A673 (cell line): ENCODE measurements around the gene HBE1. TPM values are rescaled to one million over a fixed set of nuclear protein-coding genes. Genes with fewer than 3 reads are reported as not detected.
"Not testable (repeated sequence)": the region's sequence is repeated elsewhere in the genome, so short reads cannot be mapped to it uniquely, and the experiment has no call there.

Experiments used
- BruUV-seq: library from RNA; stranded (reverse); fragments of 400-500 nt; replicated peaks from 2 replicates; lab custom pipeline; 2021; lab: Mats Ljungman, UMichigan
- CTCF ChIA-PET: fragments of 300-600 bp; sonication (Branson Sonifier 250); formaldehyde crosslinking; loops from one replicate; lab custom pipeline; 2022; ENCODE audit warnings: antibody characterized with exemption; lab: Charles Lee
- POLR2A ChIA-PET: fragments of 300-600 bp; sonication (Branson Sonifier 250); formaldehyde crosslinking; loops from one replicate; lab custom pipeline; 2022; ENCODE audit warnings: antibody characterized with exemption; ENCODE audit not compliant: low non-redundant PET; lab: Charles Lee
- DNase-seq: peaks from one replicate; pipeline ENCODE4 v3.0.0-alpha.2; 2015; ENCODE audit warnings: low spot score
- H3K27ac ChIP-seq: fragments of 200-600 bp; sonication (generic); 2 replicates; pipeline ENCODE4 v1.5.1; 2016; ENCODE audit warnings: mixed run types, low read depth, mild to moderate bottlenecking, mixed read lengths, antibody characterized with exemption, low read length; ENCODE audit not compliant: poor library complexity, severe bottlenecking
- H3K27me3 ChIP-seq: fragments of 200-600 bp; sonication (generic); replicated peaks from 2 replicates; pipeline ENCODE4 v1.6.1; 2017; ENCODE audit warnings: mixed run types, low read depth, mild to moderate bottlenecking, mixed read lengths, antibody characterized with exemption, low read length; ENCODE audit not compliant: insufficient read depth, poor library complexity
- H3K36me3 ChIP-seq: fragments of 200-600 bp; sonication (generic); 2 replicates; pipeline ENCODE4 v1.6.1; 2016; ENCODE audit warnings: mixed run types, mild to moderate bottlenecking, mixed read lengths, antibody characterized with exemption, low read length; ENCODE audit not compliant: insufficient read depth, poor library complexity, severe bottlenecking
- H3K4me1 ChIP-seq: fragments of 200-600 bp; sonication (generic); 2 replicates; pipeline ENCODE4 v1.6.1; 2017; ENCODE audit warnings: mixed run types, mild to moderate bottlenecking, mixed read lengths, antibody characterized with exemption, low read length; ENCODE audit not compliant: insufficient read depth, poor library complexity, severe bottlenecking
- H3K4me3 ChIP-seq: fragments of 200-600 bp; sonication (generic); 2 replicates; pipeline ENCODE4 v1.5.1; 2016; ENCODE audit warnings: low read depth, mixed run types, mild to moderate bottlenecking, mixed read lengths, low read length; ENCODE audit not compliant: poor library complexity, severe bottlenecking
- H3K9me3 ChIP-seq: fragments of 200-600 bp; sonication (generic); 2 replicates; pipeline ENCODE4 v1.6.1; 2016; ENCODE audit warnings: mixed run types, low read depth, mild to moderate bottlenecking, mixed read lengths, antibody characterized with exemption, low read length; ENCODE audit not compliant: poor library complexity, severe bottlenecking
- EZH2 ChIP-seq: fragments of 200-600 bp; sonication (generic); IDR thresholded peaks from 2 replicates; pipeline ENCODE4 v1.6.1; 2017; ENCODE audit warnings: borderline replicate concordance, low read depth, mild to moderate bottlenecking, mixed read lengths, antibody characterized with exemption, low read length; ENCODE audit not compliant: poor library complexity, severe bottlenecking
- intact Hi-C: fragments of 100-400 bp; cut with micrococcal nuclease; formaldehyde crosslinking; loops from one replicate; pipeline ENCODE4 v1.10.0; 2022; ENCODE audit not compliant: unreplicated experiment
- total RNA-seq: library from RNA; stranded (reverse); gene quantifications from 2 replicates; pipeline ENCODE4 v1.2.3, GENCODE V29; 2021
- TF ChIP-seq, protein P1 (sequence below): fragments of 300-800, 200-600 bp; sonication (generic); conservative IDR thresholded peaks from 2 replicates; pipeline ENCODE4 v1.5.1; 2017; ENCODE audit warnings: low read depth, mild to moderate bottlenecking, antibody characterized with exemption, low read length, moderate library complexity, mixed read lengths

The HBE1 gene
- total RNA-seq, 1 experiment from 2014 or later, result not detected

DNA sequence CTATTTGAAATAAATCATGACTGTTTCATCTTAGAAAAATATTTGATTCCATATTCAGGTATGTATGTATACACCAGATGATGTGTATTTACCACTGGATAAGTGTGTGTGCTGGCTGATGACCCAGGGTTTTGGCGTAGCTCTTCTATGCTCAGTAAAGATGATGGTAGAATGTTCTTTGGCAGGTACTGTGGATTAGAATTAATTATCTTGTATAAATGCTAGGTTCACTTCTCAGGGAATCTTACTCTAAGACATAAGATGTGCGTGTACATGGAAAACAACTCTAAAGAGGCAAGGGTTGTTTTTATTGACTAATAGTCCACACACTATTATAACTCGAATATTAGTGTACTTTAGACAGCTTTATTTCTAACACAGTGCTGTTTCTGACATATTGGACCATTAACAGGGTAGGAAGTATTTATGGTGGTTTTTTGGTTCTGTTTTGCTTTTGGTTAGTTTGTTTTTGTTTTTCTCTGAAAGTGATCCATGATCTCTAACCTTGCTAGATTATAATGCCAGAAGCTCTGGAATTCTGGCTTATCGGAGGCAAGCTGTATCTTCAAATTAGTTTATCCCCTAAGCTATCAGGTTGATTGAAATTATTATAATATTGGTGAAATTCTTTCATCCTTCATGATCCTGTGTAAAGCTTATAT lies 19.1 kb downstream of the HBE1 start:
- intact Hi-C loops, result no loop called here
- Histone ChIP-seq H3K27me3 (no peaks in the 10 kb centered on the region), H3K4me3 (no peak overlapping the region), H3K27ac (no peak overlapping the region), H3K36me3 (no peaks in the 10 kb centered on the region), H3K4me1 (no peaks in the 10 kb centered on the region), H3K9me3 (no peaks in the 10 kb centered on the region)
- BruUV-seq, result no TSS peak
- no peak for DNase-seq
- POLR2A ChIA-PET, result no interaction called here
- CTCF ChIA-PET, result no interaction called here
- TF ChIP-seq EZH2, result no peak
- TF ChIP-seq, protein P1, sequence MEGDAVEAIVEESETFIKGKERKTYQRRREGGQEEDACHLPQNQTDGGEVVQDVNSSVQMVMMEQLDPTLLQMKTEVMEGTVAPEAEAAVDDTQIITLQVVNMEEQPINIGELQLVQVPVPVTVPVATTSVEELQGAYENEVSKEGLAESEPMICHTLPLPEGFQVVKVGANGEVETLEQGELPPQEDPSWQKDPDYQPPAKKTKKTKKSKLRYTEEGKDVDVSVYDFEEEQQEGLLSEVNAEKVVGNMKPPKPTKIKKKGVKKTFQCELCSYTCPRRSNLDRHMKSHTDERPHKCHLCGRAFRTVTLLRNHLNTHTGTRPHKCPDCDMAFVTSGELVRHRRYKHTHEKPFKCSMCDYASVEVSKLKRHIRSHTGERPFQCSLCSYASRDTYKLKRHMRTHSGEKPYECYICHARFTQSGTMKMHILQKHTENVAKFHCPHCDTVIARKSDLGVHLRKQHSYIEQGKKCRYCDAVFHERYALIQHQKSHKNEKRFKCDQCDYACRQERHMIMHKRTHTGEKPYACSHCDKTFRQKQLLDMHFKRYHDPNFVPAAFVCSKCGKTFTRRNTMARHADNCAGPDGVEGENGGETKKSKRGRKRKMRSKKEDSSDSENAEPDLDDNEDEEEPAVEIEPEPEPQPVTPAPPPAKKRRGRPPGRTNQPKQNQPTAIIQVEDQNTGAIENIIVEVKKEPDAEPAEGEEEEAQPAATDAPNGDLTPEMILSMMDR, result no peak

DNA sequence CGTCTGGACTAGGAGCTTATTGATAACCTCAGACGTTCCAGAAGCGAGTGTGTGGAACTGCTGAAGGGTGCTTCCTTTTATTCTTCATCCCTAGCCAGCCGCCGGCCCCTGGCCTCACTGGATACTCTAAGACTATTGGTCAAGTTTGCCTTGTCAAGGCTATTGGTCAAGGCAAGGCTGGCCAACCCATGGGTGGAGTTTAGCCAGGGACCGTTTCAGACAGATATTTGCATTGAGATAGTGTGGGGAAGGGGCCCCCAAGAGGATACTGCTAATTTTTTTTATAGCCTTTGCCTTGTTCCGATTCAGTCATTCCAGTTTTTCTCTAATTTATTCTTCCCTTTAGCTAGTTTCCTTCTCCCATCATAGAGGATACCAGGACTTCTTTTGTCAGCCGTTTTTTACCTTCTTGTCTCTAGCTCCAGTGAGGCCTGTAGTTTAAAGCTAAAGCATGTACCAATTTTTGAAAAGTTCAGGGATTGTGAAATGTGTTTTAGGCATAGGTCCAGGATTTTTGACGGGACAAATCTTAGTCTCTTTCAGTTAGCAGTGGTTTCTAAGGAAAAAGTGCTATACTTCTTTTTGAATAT lies 19.8 kb downstream of the HBE1 start, which contains the start of gene HBG1:
HBG1 (minus strand) TSS at position 51 of the 590 bp plus-strand sequence. CDS start 53 bp downstream, outside the sequence.
- H3K4me3 ChIP-seq, DNase-seq, H3K4me1 ChIP-seq, intact Hi-C loops, H3K36me3 ChIP-seq, H3K9me3 ChIP-seq, H3K27ac ChIP-seq, POLR2A ChIA-PET, BruUV-seq, H3K27me3 ChIP-seq, CTCF ChIA-PET: not testable (repeated sequence)

DNA sequence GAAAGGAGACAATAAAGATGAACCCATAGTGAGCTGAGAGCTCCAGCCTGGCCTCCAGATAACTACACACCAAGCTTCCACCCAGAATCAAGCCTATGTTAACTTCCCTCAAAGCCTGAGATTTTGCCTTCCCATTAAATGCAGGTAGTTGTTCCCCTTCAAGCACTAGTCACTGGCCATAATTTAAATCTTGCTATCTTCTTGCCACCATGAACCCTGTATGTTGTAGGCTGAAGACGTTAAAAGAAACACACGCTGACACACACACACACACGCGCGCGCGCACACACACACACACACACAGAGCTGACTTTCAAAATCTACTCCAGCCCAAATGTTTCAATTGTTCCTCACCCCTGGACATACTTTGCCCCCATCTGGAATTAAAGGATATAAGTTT lies 21.2 kb downstream of the HBE1 start:
- BruUV-seq, intact Hi-C loops, H3K4me1 ChIP-seq, DNase-seq, H3K9me3 ChIP-seq, POLR2A ChIA-PET, H3K27ac ChIP-seq, H3K27me3 ChIP-seq, H3K4me3 ChIP-seq, H3K36me3 ChIP-seq, CTCF ChIA-PET: not testable (repeated sequence)

DNA sequence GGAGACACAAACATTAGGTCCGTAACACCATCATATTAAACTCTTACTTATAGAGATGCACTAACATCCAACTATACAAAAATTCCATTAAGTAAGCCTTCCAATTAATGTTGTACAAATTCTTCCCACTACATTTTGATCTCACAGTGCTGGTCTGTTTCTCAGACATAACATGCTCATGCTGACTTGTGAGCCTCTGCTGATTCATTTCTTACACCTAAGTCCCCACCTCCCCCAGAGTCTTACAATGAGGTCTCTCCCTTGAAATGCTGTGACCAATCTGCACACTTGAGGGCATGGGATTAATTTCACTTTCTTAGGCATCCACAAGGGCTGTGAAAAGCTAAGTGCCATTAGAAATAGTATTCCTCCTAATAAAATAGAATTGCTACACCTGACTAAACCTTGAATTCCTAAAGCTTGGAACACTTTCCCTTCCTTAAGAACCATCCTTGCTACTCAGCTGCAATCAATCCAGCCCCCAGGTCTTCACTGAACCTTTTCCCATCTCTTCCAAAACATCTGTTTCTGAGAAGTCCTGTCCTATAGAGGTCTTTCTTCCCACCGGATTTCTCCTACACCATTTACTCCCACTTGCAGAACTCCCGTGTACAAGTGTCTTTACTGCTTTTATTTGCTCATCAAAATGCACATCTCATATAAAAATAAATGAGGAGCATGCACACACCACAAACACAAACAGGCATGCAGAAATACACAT lies 22.1 kb downstream of the HBE1 start:
- BruUV-seq, result no TSS peak
- Histone ChIP-seq H3K9me3 (no peaks in the 10 kb centered on the region), H3K4me1 (no peaks in the 10 kb centered on the region), H3K27me3 (no peaks in the 10 kb centered on the region), H3K4me3 (no peak overlapping the region), H3K36me3 (no peaks in the 10 kb centered on the region), H3K27ac (no peak overlapping the region)
- intact Hi-C loops, result no loop called here
- ChIA-PET POLR2A (no interaction called here), CTCF (no interaction called here)
- TF ChIP-seq, protein P1, result no peak
- TF ChIP-seq EZH2, result no peak
- no peak for DNase-seq
